ENCODE results near the gene SCRT2. TPM values are rescaled to one million over a fixed set of nuclear protein-coding genes. Genes with fewer than 3 reads are reported as not detected.

The SCRT2 gene
- total and polyA plus RNA-seq, 2 donors (not counting 3 experiments of a cell fraction or from before 2014, with no cell fraction given), result not detected

DNA sequence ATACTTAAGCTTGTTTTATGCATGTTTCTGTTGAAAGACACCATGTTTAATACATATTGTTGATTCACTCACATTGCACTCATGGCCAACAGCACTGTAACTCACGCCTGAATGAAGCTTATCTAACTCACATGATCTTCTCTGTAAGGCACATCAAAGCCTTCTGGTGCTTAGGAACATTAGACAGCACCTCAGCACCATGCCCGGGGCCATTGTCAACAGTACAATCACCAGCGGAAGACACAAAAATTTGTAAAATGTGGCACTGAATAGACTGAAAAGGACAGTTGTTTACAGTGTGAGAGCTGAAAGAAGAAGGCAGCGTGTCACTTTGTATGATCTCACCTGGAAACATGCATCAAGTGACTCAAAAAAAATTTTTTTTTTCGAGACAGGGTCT lies 56.6 kb downstream of the SCRT2 start:
- Histone ChIP-seq H4K20me1 (replicated peaks; ENCODE audit: control insufficient read depth, extremely low read depth, insufficient read depth, low read length) (no peaks in the 10 kb centered on the region), H3K79me2 (ENCODE audit: control insufficient read depth, insufficient read depth, low read length) (no peaks in the 10 kb centered on the region), H3K9me1 (replicated peaks; ENCODE audit: control insufficient read depth, extremely low read depth, insufficient read depth, low read length) (no peaks in the 10 kb centered on the region), H3K27me3 (ENCODE audit: control insufficient read depth in 2 of 2, insufficient read depth in 2 of 2, low read length in 2 of 2) (peaks cover 2 to 6% of the 10 kb centered on the region in 2 experiments), H3K4me3 (replicated peaks in 1 of 3; ENCODE audit: insufficient read depth in 1 of 3, low read depth in 1 of 3, low read length in 3 of 3) (no peak overlapping the region), H3K36me3 (ENCODE audit: control insufficient read depth in 2 of 2, extremely low read depth in 1 of 2, insufficient read depth in 2 of 2, low read length in 2 of 2) (no peaks in the 10 kb centered on the region), H3K9ac (replicated peaks; ENCODE audit: extremely low read depth, insufficient read depth, low read length) (no peak overlapping the region), H3K4me2 (ENCODE audit: insufficient read depth, low read length) (no peak overlapping the region), H3K9me3 (replicated peaks; ENCODE audit: control insufficient read depth, insufficient read depth, low read length) (no peaks in the 10 kb centered on the region), H3K4me1 (ENCODE audit: control insufficient read depth, extremely low read depth, insufficient read depth, low read length) (no peaks in the 10 kb centered on the region), H2AFZ (ENCODE audit: low read depth, low read length) (no peak overlapping the region), H3K27ac (ENCODE audit: insufficient read depth, low read depth, low read length) (no peak overlapping the region)
- TF ChIP-seq JUN (IDR thresholded peaks at IDR 0.05; ENCODE audit: borderline replicate concordance, insufficient read depth, insufficient read length, low read depth), result no peak
- BruUV-seq (replicated peaks), result no TSS peak
- dilution Hi-C loops (cut with MboI; ENCODE audit: extremely low pct_ligation_motif_present, low sequenced_read_pairs) (no loop called here), intact Hi-C loops (cut with micrococcal nuclease) (no loop called here)
- FAIRE-seq, result no peak
- DNase-seq (ENCODE audit: low read depth, low spot score), result no peak
- CTCF ChIA-PET, result interaction anchor here (1.1 to 1.7 kb wide), 3 partner anchors 11 to 41 kb away, joined by 3 to 8 read pairs (median 3); no protein-coding TSS in a partner anchor
- POLR2A ChIA-PET, result interaction anchor here (0.6 kb wide), 1 partner anchor 39 kb away, joined by 3 read pairs; no protein-coding TSS in a partner anchor

DNA sequence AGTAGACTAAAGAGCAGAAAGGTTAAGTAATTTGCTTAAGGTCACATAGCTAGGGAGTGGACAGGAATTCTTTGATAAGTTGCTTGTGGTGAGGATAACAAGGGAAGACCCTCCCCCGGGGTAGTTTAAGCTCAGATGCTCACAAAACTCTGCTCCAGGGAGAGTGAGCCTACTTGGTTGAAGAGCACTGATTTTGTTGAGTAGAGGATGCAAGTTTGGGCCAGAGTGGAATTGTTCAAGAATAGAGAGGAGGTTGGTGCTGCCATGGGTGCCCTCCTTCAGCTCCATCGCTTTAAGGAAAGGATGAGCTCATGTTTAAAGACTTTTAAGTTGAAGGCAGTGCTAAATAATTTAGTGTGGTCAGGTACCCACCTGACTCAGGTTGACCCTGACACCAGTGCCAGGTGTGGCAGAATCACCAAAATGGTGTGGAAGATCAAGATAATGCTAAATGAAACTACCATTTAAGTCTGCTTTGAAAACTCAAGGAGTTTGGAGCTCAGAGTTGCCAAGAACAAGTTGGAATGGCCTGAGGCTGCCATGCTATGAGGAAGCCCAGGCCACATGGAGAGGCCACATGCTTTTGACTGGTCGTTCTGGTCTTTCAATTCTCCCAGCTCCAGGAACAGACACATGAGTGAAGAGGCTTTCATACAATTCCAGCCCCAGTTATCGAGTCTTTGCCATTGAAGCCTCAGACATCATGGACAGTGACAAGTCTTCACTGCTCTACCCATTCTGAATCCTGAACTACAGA lies 57.5 kb downstream of the SCRT2 start:
- FAIRE-seq, result no peak

More for the DNA sequence above, 57.5 kb downstream of the SCRT2 start:
- no peak overlapping the region for H3K4me2 ChIP-seq (ENCODE audit: insufficient read depth, low read length)
- no TSS peak for BruUV-seq (replicated peaks)
- dilution Hi-C loops (cut with MboI; ENCODE audit: extremely low pct_ligation_motif_present, low sequenced_read_pairs), result no loop called here
- no peak overlapping the region for H3K27ac ChIP-seq (ENCODE audit: insufficient read depth, low read depth, low read length)
- H4K20me1 ChIP-seq (replicated peaks; ENCODE audit: control insufficient read depth, extremely low read depth, insufficient read depth, low read length), result no peaks in the 10 kb centered on the region
- TF ChIP-seq POLR2A (IDR thresholded peaks at IDR 0.05; ENCODE audit: low read depth, low read length) (no peak), POLR2AphosphoS5 (IDR thresholded peaks at IDR 0.05; ENCODE audit: insufficient read depth, low read depth, low read length) (no peak), MYC (IDR thresholded peaks at IDR 0.05; ENCODE audit: low read depth, low read length) (no peak), EZH2 (IDR thresholded peaks at IDR 0.05; ENCODE audit: borderline replicate concordance, low read depth, low read length, severe bottlenecking) (no peak), CTCF (IDR thresholded peaks at IDR 0.05; ENCODE audit: extremely low read depth in 1 of 2, insufficient read depth in 1 of 2, low read depth in 1 of 2, low read length in 2 of 2) (no peak), JUN (IDR thresholded peaks at IDR 0.05; ENCODE audit: borderline replicate concordance, insufficient read depth, insufficient read length, low read depth) (no peak), FOS (IDR thresholded peaks at IDR 0.05; ENCODE audit: borderline replicate concordance, insufficient read depth, low read length) (no peak), GATA2 (IDR thresholded peaks at IDR 0.05; ENCODE audit: insufficient read depth, insufficient read length, low read depth, low read length) (no peak), MAX (IDR thresholded peaks at IDR 0.05; ENCODE audit: insufficient read depth, insufficient read length) (no peak)
- H3K9me1 ChIP-seq (replicated peaks; ENCODE audit: control insufficient read depth, extremely low read depth, insufficient read depth, low read length), result no peaks in the 10 kb centered on the region
- no peaks in the 10 kb centered on the region for H3K36me3 ChIP-seq (ENCODE audit: control insufficient read depth in 2 of 2, extremely low read depth in 1 of 2, insufficient read depth in 2 of 2, low read length in 2 of 2)
- CTCF ChIA-PET, result interaction anchor here (1.1 to 1.7 kb wide), 3 partner anchors 10 to 40 kb away, joined by 3 to 8 read pairs (median 3); no protein-coding TSS in a partner anchor
- H3K4me1 ChIP-seq (ENCODE audit: control insufficient read depth, extremely low read depth, insufficient read depth, low read length), result no peaks in the 10 kb centered on the region
- DNase-seq (ENCODE audit: low read depth, low spot score), result no peak
- POLR2A ChIA-PET, result no interaction called here
- no peak overlapping the region for H3K9ac ChIP-seq (replicated peaks; ENCODE audit: extremely low read depth, insufficient read depth, low read length)
- H2AFZ ChIP-seq (ENCODE audit: low read depth, low read length), result no peak overlapping the region
- peaks cover 6 to 14% of the 10 kb centered on the region in 2 experiments for H3K27me3 ChIP-seq (ENCODE audit: control insufficient read depth in 2 of 2, insufficient read depth in 2 of 2, low read length in 2 of 2)
- no peaks in the 10 kb centered on the region for H3K79me2 ChIP-seq (ENCODE audit: control insufficient read depth, insufficient read depth, low read length)
- H3K9me3 ChIP-seq (replicated peaks; ENCODE audit: control insufficient read depth, insufficient read depth, low read length), result no peaks in the 10 kb centered on the region
- no peak overlapping the region for H3K4me3 ChIP-seq (replicated peaks in 1 of 3; ENCODE audit: insufficient read depth in 1 of 3, low read depth in 1 of 3, low read length in 3 of 3)
- intact Hi-C loops (cut with micrococcal nuclease), result no loop called here

All from endothelial cell of umbilical vein (primary cell).